ENCODE data around the gene CD300LB.

CD300LB gene

GRCh38 chr17:74547736-74548135 is 16.5 kb upstream of the CD300LB start:
- Histone ChIP-seq H3F3A (ENCODE audit: control insufficient read depth, insufficient read depth) (no peaks in the 10 kb centered on the region), H4K20me1 (ENCODE audit: control insufficient read depth, insufficient read depth, low read depth, low read length) (no peaks in the 10 kb centered on the region), H3K4me1 (ENCODE audit: control insufficient read depth, low read length) (no peaks in the 10 kb centered on the region), H3K27me3 (ENCODE audit: control insufficient read depth, low read length) (no peaks in the 10 kb centered on the region), H3K4me2 (ENCODE audit: low read length) (no peak overlapping the region), H3K9me2 (replicated peaks; ENCODE audit: control insufficient read depth, low read length) (no peaks in the 10 kb centered on the region), H3K4me3 (ENCODE audit: low read length) (no peak overlapping the region), H3K9me3 (ENCODE audit: control insufficient read depth, insufficient read depth, low read length) (no peaks in the 10 kb centered on the region), H3K27ac (ENCODE audit: low read depth, low read length) (no peak overlapping the region), H3K79me2 (ENCODE audit: control insufficient read depth, low read length) (no peaks in the 10 kb centered on the region), H3K36me3 (ENCODE audit: control insufficient read depth, low read length) (no peaks in the 10 kb centered on the region)
- TF ChIP-seq CTCF (IDR thresholded peaks at IDR 0.05; ENCODE audit: low read depth, low read length, poor library complexity, severe bottlenecking) = no peak
- TF ChIP-seq EZH2phosphoT487 (IDR thresholded peaks at IDR 0.05; ENCODE audit: borderline replicate concordance, low read length) = no peak

GRCh38 chr17:74547264-74547663 is 16.0 kb upstream of the CD300LB start:
- TF ChIP-seq CTCF (IDR thresholded peaks at IDR 0.05; ENCODE audit: low read depth, low read length, poor library complexity, severe bottlenecking) (no peak), EZH2phosphoT487 (IDR thresholded peaks at IDR 0.05; ENCODE audit: borderline replicate concordance, low read length) (no peak)
- no peak overlapping the region for H3K4me2 ChIP-seq (ENCODE audit: low read length)
- H3K27me3 ChIP-seq (ENCODE audit: control insufficient read depth, low read length) = no peaks in the 10 kb centered on the region
- H4K20me1 ChIP-seq (ENCODE audit: control insufficient read depth, insufficient read depth, low read depth, low read length) = no peaks in the 10 kb centered on the region
- no peaks in the 10 kb centered on the region for H3F3A ChIP-seq (ENCODE audit: control insufficient read depth, insufficient read depth)
- H3K9me3 ChIP-seq (ENCODE audit: control insufficient read depth, insufficient read depth, low read length) = no peaks in the 10 kb centered on the region
- no peak overlapping the region for H3K27ac ChIP-seq (ENCODE audit: low read depth, low read length)
- no peaks in the 10 kb centered on the region for H3K4me1 ChIP-seq (ENCODE audit: control insufficient read depth, low read length)
- H3K79me2 ChIP-seq (ENCODE audit: control insufficient read depth, low read length) = no peaks in the 10 kb centered on the region
- H3K4me3 ChIP-seq (ENCODE audit: low read length) = no peak overlapping the region
- no peaks in the 10 kb centered on the region for H3K36me3 ChIP-seq (ENCODE audit: control insufficient read depth, low read length)
- no peaks in the 10 kb centered on the region for H3K9me2 ChIP-seq (replicated peaks; ENCODE audit: control insufficient read depth, low read length)

- Histone ChIP-seq H3K4me1 (ENCODE audit: control insufficient read depth, low read length) (no peaks in the 10 kb centered on the region), H3K79me2 (ENCODE audit: control insufficient read depth, low read length) (no peaks in the 10 kb centered on the region), H3K4me2 (ENCODE audit: low read length) (no peak overlapping the region), H3K9me2 (replicated peaks; ENCODE audit: control insufficient read depth, low read length) (no peaks in the 10 kb centered on the region), H3K9me3 (ENCODE audit: control insufficient read depth, insufficient read depth, low read length) (no peaks in the 10 kb centered on the region), H3K4me3 (ENCODE audit: low read length) (no peak overlapping the region), H3K27me3 (ENCODE audit: control insufficient read depth, low read length) (no peaks in the 10 kb centered on the region), H3F3A (ENCODE audit: control insufficient read depth, insufficient read depth) (no peaks in the 10 kb centered on the region), H4K20me1 (ENCODE audit: control insufficient read depth, insufficient read depth, low read depth, low read length) (no peaks in the 10 kb centered on the region), H3K36me3 (ENCODE audit: control insufficient read depth, low read length) (no peaks in the 10 kb centered on the region), H3K27ac (ENCODE audit: low read depth, low read length) (no peak overlapping the region)
- TF ChIP-seq EZH2phosphoT487 (IDR thresholded peaks at IDR 0.05; ENCODE audit: borderline replicate concordance, low read length) (no peak), CTCF (IDR thresholded peaks at IDR 0.05; ENCODE audit: low read depth, low read length, poor library complexity, severe bottlenecking) (no peak)
These were observed 15.3 kb upstream of the CD300LB start for GRCh38 chr17:74546586-74546985.

- Histone ChIP-seq H3K9me2 (replicated peaks; ENCODE audit: control insufficient read depth, low read length) (no peaks in the 10 kb centered on the region), H3K4me3 (ENCODE audit: low read length) (no peak within 1 kb of the TSS), H3K27ac (ENCODE audit: low read depth, low read length) (no peak within 1 kb of the TSS), H3K4me2 (ENCODE audit: low read length) (no peak within 1 kb of the TSS), H3K36me3 (ENCODE audit: control insufficient read depth, low read length) (no peaks in the 10 kb centered on the region), H4K20me1 (ENCODE audit: control insufficient read depth, insufficient read depth, low read depth, low read length) (no peaks in the 10 kb centered on the region), H3F3A (ENCODE audit: control insufficient read depth, insufficient read depth) (no peaks in the 10 kb centered on the region), H3K27me3 (ENCODE audit: control insufficient read depth, low read length) (no peaks in the 10 kb centered on the region), H3K4me1 (ENCODE audit: control insufficient read depth, low read length) (no peaks in the 10 kb centered on the region), H3K79me2 (ENCODE audit: control insufficient read depth, low read length) (no peaks in the 10 kb centered on the region), H3K9me3 (ENCODE audit: control insufficient read depth, insufficient read depth, low read length) (no peaks in the 10 kb centered on the region)
- no peak for TF ChIP-seq EZH2phosphoT487 (IDR thresholded peaks at IDR 0.05; ENCODE audit: borderline replicate concordance, low read length)
These were observed 14.6 kb upstream of the CD300LB start, which contains the start of gene CD300C for GRCh38 chr17:74545843-74546230. Gene CD300C, minus strand, starts transcription at chr17:74546115. Its CDS starts 333 bp downstream, at chr17:74545782.

Data from DOHH2 (cell line).